IMR-90 (cell line): ENCODE results near the gene PODNL1.

Experiments
- CEBPB ChIP-seq: IDR thresholded peaks from 2 replicates; pipeline ENCODE4 v1.6.1; 2012; ENCODE audit warnings: low read depth, low read length, improper control_type of control experiment
- FOS ChIP-seq: fragments of 150-350 bp; IDR thresholded peaks from 2 replicates; pipeline ENCODE4 v1.6.1; 2016; ENCODE audit warnings: low read depth, low read length
- MAFK ChIP-seq: IDR thresholded peaks from 2 replicates; pipeline ENCODE4 v1.6.1; 2012; ENCODE audit warnings: low read depth, low read length, improper control_type of control experiment
- NFE2L2 ChIP-seq: fragments of 150-350 bp; IDR thresholded peaks from 2 replicates; pipeline ENCODE4 v1.6.1; 2016; ENCODE audit warnings: low read depth, mild to moderate bottlenecking, low read length
- POLR2A ChIP-seq: IDR thresholded peaks from 2 replicates; pipeline ENCODE4 v1.6.1; 2012; ENCODE audit warnings: mild to moderate bottlenecking, low read depth, low read length
- TF ChIP-seq, protein P1 (sequence below): conservative IDR thresholded peaks from 2 replicates; pipeline ENCODE4 v1.5.1; 2012; ENCODE audit warnings: mild to moderate bottlenecking, low read depth, low read length, improper control_type of control experiment

DNA sequence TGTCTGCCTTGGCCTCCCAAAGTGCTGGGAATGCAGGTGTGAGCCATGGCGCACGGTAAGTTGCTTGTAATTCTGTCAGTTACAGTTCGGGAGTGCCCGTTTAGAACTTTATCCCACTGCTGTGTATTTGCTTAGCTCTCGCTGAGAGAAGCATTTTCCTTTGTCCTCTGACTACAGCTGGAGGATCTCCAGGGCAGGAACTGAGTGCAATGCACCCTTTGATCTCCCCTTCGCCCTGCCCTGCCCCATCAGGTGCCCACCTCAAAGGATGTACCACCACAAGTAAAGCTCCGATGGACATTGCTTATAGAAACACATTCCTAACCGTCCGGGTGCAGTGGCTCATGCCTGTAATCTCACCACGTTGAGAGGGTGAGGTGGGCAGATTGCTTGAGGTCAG is 38.8 kb downstream of the PODNL1 start:
- TF ChIP-seq FOS = no peak
- TF ChIP-seq, protein P1, sequence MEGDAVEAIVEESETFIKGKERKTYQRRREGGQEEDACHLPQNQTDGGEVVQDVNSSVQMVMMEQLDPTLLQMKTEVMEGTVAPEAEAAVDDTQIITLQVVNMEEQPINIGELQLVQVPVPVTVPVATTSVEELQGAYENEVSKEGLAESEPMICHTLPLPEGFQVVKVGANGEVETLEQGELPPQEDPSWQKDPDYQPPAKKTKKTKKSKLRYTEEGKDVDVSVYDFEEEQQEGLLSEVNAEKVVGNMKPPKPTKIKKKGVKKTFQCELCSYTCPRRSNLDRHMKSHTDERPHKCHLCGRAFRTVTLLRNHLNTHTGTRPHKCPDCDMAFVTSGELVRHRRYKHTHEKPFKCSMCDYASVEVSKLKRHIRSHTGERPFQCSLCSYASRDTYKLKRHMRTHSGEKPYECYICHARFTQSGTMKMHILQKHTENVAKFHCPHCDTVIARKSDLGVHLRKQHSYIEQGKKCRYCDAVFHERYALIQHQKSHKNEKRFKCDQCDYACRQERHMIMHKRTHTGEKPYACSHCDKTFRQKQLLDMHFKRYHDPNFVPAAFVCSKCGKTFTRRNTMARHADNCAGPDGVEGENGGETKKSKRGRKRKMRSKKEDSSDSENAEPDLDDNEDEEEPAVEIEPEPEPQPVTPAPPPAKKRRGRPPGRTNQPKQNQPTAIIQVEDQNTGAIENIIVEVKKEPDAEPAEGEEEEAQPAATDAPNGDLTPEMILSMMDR = no peak
- no peak for TF ChIP-seq POLR2A
- no peak for TF ChIP-seq MAFK
- no peak for TF ChIP-seq NFE2L2
- TF ChIP-seq CEBPB = no peak
